ENCODE measurements around the gene AUTS2. TPM values are rescaled to one million over a fixed set of nuclear protein-coding genes. Genes with fewer than 3 reads are reported as not detected.

Gene AUTS2
- polyA plus RNA-seq, 3 donors, result 0.08 to 0.35 TPM; not detected in 1

DNA sequence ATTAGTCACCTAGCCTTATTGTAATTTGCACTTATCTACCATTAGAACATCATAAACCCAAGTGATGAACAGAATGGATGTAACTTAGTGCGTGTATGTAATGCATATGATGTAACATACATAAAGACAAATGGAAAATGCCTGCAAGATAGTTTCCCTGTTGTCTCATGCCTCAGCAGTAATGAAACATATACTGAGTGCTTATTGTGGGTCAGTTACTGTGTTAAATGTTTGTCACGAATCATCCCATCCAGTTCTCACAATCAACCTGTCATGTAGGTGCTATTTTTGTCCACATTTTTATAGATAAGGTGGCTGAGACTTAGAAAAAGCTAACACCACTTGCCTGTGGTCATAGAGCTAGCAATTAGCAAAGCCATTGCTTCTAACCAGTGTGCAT, 350.8 kb downstream of the AUTS2 start:
- TF ChIP-seq, protein P1, sequence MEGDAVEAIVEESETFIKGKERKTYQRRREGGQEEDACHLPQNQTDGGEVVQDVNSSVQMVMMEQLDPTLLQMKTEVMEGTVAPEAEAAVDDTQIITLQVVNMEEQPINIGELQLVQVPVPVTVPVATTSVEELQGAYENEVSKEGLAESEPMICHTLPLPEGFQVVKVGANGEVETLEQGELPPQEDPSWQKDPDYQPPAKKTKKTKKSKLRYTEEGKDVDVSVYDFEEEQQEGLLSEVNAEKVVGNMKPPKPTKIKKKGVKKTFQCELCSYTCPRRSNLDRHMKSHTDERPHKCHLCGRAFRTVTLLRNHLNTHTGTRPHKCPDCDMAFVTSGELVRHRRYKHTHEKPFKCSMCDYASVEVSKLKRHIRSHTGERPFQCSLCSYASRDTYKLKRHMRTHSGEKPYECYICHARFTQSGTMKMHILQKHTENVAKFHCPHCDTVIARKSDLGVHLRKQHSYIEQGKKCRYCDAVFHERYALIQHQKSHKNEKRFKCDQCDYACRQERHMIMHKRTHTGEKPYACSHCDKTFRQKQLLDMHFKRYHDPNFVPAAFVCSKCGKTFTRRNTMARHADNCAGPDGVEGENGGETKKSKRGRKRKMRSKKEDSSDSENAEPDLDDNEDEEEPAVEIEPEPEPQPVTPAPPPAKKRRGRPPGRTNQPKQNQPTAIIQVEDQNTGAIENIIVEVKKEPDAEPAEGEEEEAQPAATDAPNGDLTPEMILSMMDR (IDR thresholded peaks at IDR 0.05), result no peak

DNA sequence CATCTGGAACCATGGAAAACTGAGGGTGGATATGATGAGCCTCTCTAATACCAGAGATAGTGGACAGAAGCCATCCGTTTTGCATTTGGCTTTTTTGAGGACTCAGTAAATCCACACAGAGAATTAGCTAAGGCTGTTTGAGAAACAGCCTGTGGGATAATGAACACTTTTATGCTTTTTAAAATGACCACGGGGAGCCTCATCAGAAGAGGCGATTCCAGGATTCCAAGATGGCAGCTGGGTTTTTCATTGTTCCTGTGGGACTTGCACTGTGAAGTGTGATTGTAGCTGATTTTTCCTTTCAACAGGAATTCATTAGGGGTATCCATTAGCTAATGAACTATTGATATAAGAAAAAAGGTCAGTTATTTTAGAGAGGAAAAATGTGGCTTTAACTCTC, 353.2 kb downstream of the AUTS2 start:
- Mint-ChIP-seq H3K36me3 (no peaks in the 10 kb centered on the region), H3K27ac (no peak overlapping the region), H3K9me3 (peaks cover 0 to 2% (median 0%) of the 10 kb centered on the region in 7 donors), H3K4me3 (no peak overlapping the region), H3K27me3 (ENCODE audit: low read depth in 3 of 3) (no peaks in the 10 kb centered on the region), H3K4me1 (peaks cover 4% of the 10 kb centered on the region)
- H3K79me2 ChIP-seq (ENCODE audit: insufficient read depth, low read length), result no peaks in the 10 kb centered on the region
- no peaks in the 10 kb centered on the region for H3K27me3 ChIP-seq (ENCODE audit: control insufficient read depth in 2 of 2, insufficient read depth in 2 of 2, low read length in 2 of 2)
- H3K27ac ChIP-seq (ENCODE audit: low read depth in 1 of 2, low read length in 2 of 2), result no peak overlapping the region
- H3K4me1 ChIP-seq (ENCODE audit: control insufficient read depth in 1 of 2, insufficient read depth in 2 of 2, low read length in 2 of 2), result no peaks in the 10 kb centered on the region
- DNase-seq, result no peak
- intact Hi-C loops (cut with micrococcal nuclease), result no loop called here
- H2AFZ ChIP-seq (ENCODE audit: insufficient read depth, low read depth, low read length, poor library complexity, severe bottlenecking), result no peak overlapping the region
- H3K9me3 ChIP-seq (replicated peaks in 1 of 2; ENCODE audit: control insufficient read depth in 1 of 2, insufficient read depth in 1 of 2, low read length in 2 of 2), result no peaks in the 10 kb centered on the region
- no peak overlapping the region for H3K4me2 ChIP-seq (replicated peaks; ENCODE audit: extremely low read depth, low read length, poor library complexity, severe bottlenecking)
- WGBS (ENCODE audit: insufficient coverage), result 100% methylated on average over 2 of the region's 3 CpGs
- no peak overlapping the region for H3K9ac ChIP-seq (ENCODE audit: insufficient read depth, low read length, poor library complexity, severe bottlenecking)
- H3K36me3 ChIP-seq (replicated peaks in 1 of 2; ENCODE audit: control insufficient read depth in 1 of 2, insufficient read depth in 2 of 2, low read length in 2 of 2), result no peaks in the 10 kb centered on the region
- no peak overlapping the region for H3K4me3 ChIP-seq (replicated peaks in 1 of 3; ENCODE audit: low read depth in 2 of 3, low read length in 3 of 3)
- TF ChIP-seq, protein P1 (IDR thresholded peaks at IDR 0.05), result no peak
- H4K20me1 ChIP-seq (ENCODE audit: insufficient read depth, low read length), result no peaks in the 10 kb centered on the region

More for the DNA sequence above, 350.8 kb downstream of the AUTS2 start:
- Mint-ChIP-seq H3K36me3 (no peaks in the 10 kb centered on the region), H3K4me1 (peaks cover 4% of the 10 kb centered on the region), H3K27ac (no peak overlapping the region), H3K27me3 (ENCODE audit: low read depth in 3 of 3) (no peaks in the 10 kb centered on the region), H3K9me3 (peaks cover 0 to 2% (median 0%) of the 10 kb centered on the region in 7 donors), H3K4me3 (no peak overlapping the region)
- Histone ChIP-seq H3K36me3 (replicated peaks in 1 of 2; ENCODE audit: control insufficient read depth in 1 of 2, insufficient read depth in 2 of 2, low read length in 2 of 2) (no peaks in the 10 kb centered on the region), H4K20me1 (ENCODE audit: insufficient read depth, low read length) (no peaks in the 10 kb centered on the region), H2AFZ (ENCODE audit: insufficient read depth, low read depth, low read length, poor library complexity, severe bottlenecking) (no peak overlapping the region), H3K79me2 (ENCODE audit: insufficient read depth, low read length) (no peaks in the 10 kb centered on the region), H3K27me3 (ENCODE audit: control insufficient read depth in 2 of 2, insufficient read depth in 2 of 2, low read length in 2 of 2) (no peaks in the 10 kb centered on the region), H3K9ac (ENCODE audit: insufficient read depth, low read length, poor library complexity, severe bottlenecking) (no peak overlapping the region), H3K4me3 (replicated peaks in 1 of 3; ENCODE audit: low read depth in 2 of 3, low read length in 3 of 3) (no peak overlapping the region), H3K4me2 (replicated peaks; ENCODE audit: extremely low read depth, low read length, poor library complexity, severe bottlenecking) (no peak overlapping the region), H3K4me1 (ENCODE audit: control insufficient read depth in 1 of 2, insufficient read depth in 2 of 2, low read length in 2 of 2) (no peaks in the 10 kb centered on the region), H3K27ac (ENCODE audit: low read depth in 1 of 2, low read length in 2 of 2) (no peak overlapping the region), H3K9me3 (replicated peaks in 1 of 2; ENCODE audit: control insufficient read depth in 1 of 2, insufficient read depth in 1 of 2, low read length in 2 of 2) (no peaks in the 10 kb centered on the region)
- WGBS (ENCODE audit: insufficient coverage), result no CpG with 5 or more reads among the region's 2 CpGs
- intact Hi-C loops (cut with micrococcal nuclease), result no loop called here
- no peak for DNase-seq

All from CD14-positive monocyte (primary cell).